Fibroblast of the aortic adventitia (primary cell): ENCODE results near the gene TNFAIP2. TPM values are rescaled to one million over a fixed set of nuclear protein-coding genes. Genes with fewer than 3 reads are reported as not detected.

Experiments used
- DNase-seq: peaks from one replicate; pipeline ENCODE4 v3.0.0-alpha.2; 2010; ENCODE audit warnings: low read depth
- H3K4me3 ChIP-seq: 2 replicates; pipeline ENCODE4 v1.5.1; 2011; ENCODE audit warnings: low read depth, mild to moderate bottlenecking, control low read depth, low read length, moderate library complexity
- total RNA-seq: library from RNA; depleted of rRNA; stranded (reverse); fragments of >200 nt; gene quantifications from 2 replicates; pipeline ENCODE4 v1.2.3, GENCODE V29; 2012; ENCODE audit warnings: low replicate concordance
- TF ChIP-seq, protein P1 (sequence below): IDR thresholded peaks from 2 replicates; pipeline ENCODE4 v1.5.1; 2011; ENCODE audit warnings: mild to moderate bottlenecking, low read length, control low read depth, inconsistent platforms; ENCODE audit not compliant: insufficient read depth

The TNFAIP2 gene
- total RNA-seq, 1 donor, result 44.5 TPM

DNA sequence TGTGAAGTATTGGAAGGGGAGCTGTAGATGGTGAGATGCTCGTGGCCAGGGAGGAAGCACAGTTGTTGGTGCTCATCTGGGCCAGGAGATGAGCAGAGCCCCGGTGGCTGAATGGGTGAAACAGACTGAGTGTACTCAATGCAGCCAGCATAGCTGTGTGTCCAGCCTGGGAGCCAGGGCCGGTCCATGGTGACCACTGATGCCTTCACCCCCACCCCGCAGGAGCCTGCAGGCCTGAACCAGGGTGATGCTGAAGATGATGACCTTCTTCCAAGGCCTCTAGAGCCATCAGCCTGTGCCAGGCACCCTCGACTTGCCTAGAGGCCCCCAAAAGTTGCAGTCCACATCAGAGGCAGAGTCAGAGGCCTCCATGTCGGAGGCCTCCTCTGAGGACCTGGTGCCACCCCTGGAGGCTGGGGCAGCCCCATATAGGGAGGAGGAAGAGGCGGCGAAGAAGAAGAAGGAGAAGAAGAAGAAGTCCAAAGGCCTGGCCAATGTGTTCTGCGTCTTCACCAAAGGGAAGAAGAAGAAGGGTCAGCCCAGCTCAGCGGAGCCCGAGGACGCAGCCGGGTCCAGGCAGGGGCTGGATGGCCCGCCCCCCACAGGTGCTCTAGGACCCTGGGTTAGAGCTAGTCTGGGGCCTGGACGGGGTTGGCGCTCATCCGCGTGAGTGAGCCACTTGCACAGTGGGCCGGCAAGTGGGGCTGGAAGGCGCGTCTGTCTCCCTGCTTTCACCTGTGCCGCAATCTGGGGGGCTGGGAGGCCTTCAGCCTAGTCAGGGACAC is 3.0 kb downstream of the TNFAIP2 start:
- peak overlapping the region; percentile 50 for H3K4me3 ChIP-seq
- TF ChIP-seq, protein P1, sequence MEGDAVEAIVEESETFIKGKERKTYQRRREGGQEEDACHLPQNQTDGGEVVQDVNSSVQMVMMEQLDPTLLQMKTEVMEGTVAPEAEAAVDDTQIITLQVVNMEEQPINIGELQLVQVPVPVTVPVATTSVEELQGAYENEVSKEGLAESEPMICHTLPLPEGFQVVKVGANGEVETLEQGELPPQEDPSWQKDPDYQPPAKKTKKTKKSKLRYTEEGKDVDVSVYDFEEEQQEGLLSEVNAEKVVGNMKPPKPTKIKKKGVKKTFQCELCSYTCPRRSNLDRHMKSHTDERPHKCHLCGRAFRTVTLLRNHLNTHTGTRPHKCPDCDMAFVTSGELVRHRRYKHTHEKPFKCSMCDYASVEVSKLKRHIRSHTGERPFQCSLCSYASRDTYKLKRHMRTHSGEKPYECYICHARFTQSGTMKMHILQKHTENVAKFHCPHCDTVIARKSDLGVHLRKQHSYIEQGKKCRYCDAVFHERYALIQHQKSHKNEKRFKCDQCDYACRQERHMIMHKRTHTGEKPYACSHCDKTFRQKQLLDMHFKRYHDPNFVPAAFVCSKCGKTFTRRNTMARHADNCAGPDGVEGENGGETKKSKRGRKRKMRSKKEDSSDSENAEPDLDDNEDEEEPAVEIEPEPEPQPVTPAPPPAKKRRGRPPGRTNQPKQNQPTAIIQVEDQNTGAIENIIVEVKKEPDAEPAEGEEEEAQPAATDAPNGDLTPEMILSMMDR, result no peak
- DNase-seq, result no peak

DNA sequence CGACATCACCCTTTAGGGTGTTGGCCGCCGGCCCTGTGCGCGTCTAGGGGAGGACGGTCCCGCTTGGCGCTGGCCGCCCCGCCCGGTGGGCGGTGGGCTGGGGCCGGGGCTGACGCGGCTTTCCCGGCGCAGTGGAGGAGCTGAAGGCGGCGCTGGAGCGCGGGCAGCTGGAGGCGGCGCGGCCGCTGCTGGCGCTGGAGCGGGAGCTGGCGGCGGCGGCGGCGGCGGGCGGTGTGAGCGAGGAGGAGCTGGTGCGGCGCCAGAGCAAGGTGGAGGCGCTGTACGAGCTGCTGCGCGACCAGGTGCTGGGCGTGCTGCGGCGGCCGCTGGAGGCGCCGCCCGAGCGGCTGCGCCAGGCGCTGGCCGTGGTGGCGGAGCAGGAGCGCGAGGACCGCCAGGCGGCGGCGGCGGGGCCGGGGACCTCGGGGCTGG is 3.6 kb downstream of the TNFAIP2 start:
- peak overlapping the region; percentile 50 for H3K4me3 ChIP-seq
- no peak for DNase-seq
- TF ChIP-seq, protein P1, result no peak

DNA sequence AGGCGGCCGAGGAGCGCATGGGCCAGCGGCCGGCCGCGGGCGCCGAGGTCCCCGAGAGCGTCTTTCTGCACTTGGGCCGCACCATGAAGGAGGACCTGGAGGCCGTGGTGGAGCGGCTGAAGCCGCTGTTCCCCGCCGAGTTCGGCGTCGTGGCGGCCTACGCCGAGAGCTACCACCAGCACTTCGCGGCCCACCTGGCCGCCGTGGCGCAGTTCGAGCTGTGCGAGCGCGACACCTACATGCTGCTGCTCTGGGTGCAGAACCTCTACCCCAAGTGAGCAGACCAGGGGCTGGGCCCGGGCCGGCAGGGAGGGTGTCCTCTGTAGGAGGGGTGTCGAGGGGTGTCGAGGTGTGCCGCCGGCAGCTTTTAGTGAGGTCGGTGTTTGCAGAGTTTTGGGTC is 4.1 kb downstream of the TNFAIP2 start:
- peak overlapping the region; percentile 22 for H3K4me3 ChIP-seq
- TF ChIP-seq, protein P1, result no peak
- DNase-seq, result no peak

DNA sequence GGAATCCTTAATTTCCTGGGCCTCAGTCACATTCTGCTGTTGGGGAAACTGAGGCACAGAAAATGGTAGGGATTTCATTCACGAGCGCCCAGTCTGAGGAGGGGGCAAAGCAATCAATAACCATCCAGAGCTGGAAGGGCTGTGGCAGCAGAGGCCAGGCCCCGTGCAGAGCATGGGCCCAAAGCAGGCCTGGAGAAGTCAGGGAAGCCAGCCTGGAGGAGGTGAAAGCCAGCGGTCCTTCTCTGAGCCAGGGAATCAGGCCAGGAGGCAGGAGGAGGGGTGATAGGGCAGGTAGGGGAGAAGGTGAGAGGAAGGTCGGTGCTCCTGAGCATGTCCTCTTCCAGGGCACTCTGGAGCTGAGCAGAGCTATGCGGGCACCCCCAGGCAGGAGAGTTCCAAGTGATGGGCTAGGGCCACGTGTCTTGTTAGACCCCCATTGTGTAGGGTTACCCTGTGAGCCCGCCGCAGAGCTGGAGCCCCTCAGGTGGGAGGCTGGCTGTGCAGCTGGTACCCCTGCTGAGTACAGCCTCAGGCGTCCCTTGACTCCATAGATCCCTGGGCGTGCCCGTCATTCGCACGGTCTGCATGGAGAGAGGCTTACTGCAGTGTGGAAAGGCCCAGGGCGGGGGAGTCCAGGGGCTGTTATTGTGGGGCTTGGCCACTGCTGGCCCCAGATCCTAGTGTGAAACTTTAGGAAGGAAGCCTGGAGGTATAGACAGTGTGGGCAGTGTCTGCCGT is 4.8 kb downstream of the TNFAIP2 start:
- no peak for DNase-seq
- TF ChIP-seq, protein P1, result no peak
- H3K4me3 ChIP-seq, result no peak overlapping the region

DNA sequence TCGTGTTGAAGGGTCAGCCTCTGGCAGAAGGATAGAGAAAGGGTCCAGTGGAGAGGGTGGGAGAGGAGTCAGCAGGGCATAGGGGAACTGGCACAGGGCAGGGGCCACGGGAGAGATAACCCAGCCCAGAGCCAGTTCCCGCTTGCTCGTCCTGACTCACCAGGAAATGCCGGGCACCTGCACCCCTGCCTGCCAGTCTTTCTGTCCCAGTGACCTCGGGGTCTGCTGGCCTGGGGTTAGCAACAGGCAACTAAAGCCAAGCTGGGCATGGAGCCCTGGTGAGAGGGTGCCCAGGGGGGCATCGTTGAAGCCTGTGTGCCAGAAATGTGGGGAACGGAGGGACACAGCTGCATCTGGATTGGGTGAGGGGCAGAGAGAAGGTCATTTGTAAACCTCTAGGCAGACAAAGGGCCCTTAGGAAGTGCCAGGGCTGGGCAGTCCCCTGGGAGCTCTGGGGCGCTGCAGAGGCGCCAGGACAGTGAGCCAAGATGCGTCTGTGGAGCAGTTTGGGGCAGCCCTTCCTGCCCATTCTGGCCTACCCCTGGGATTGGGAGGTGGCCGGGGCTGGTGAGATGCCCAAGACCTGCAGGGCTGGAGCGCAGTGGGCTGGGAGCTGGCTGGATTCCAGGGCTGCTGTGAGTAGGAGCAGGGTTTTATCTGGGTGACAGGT is 5.5 kb downstream of the TNFAIP2 start:
- TF ChIP-seq, protein P1, result no peak
- DNase-seq, result no peak
- H3K4me3 ChIP-seq, result no peak overlapping the region

DNA sequence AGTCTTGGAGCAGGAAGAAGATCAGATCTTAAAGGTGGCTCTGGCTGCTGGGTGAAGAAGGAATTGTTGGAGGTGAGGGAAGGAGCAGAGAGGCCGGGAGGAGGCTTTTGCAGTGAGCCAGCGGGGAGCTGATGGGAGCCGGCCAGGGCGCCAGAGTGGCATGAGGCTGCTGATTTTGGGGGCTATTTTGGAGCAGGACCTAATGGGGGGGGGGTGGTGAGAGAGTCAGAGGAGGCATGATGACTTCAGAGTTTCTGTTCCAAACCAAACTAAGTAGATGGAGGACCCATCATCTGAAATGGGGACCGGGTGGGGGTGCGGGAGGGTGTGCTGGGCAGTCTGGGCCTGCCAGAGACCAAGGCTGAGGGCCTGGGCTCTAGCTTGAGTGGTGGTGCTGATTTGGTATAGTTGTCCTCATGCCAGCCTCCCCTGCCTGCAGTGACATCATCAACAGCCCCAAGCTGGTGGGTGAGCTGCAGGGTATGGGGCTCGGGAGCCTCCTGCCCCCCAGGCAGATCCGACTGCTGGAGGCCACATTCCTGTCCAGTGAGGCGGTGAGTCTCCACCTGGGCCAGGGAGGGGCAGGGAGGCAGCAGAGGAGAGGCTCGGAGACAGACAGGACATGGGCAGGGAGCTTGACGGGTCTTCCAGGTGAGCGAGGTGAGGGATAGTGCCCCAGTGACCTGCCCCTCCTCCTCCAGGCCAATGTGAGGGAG is 6.2 kb downstream of the TNFAIP2 start:
- TF ChIP-seq, protein P1, result no peak
- DNase-seq, result no peak
- no peak overlapping the region for H3K4me3 ChIP-seq
